HG02885 (cell line): ENCODE data around the gene ABCB11.
"Not testable (repeated sequence)": the region's sequence is repeated elsewhere in the genome, so short reads cannot be mapped to it uniquely, and the experiment has no call there.

Experiments used
- ATAC-seq: cut with Tn5 transposase; IDR thresholded peaks from one replicate; pipeline ENCODE4 v1.9.1; 2021; ENCODE audit warnings: mild to moderate bottlenecking; ENCODE audit not compliant: unreplicated experiment, poor library complexity

Gene ABCB11

DNA sequence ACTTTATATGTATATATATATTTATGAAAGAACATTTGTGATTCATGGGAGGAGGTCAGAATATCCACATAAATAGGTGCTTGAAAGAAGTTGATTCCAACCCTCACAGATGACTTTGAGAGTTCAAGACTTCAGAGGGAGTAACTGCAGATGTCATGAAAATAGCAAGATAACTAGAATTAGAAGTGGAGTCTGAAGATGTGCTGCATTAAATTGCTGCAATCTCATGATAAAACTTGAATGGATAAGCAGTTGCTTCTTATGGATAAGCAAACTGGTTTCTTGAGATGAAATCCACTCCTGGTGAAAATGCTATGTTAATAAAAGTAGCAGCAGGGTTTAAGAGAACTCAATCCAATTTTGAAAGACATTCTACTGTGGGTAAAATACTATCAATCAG is 89.8 kb downstream of the ABCB11 start:
- ATAC-seq = no peak

DNA sequence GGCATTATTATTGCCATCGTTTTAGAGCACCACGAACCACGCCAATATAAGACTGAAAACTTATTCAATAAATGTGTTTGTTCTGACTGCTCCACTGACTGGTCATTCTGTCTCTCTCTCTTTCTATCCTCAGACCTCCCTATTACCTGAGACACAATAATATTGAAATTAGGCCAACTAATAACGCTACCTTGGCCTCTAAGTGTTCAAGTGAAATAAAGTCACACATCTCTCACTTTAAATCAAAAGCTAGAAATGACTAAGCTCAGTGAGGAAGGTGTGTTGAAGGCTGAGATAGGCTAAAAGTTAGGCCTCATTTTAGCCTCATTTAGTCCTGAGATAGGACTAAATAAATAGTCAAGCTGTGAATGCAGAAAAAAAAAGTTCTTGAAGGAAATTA is 91.2 kb downstream of the ABCB11 start:
- peak; percentile 87 for ATAC-seq

DNA sequence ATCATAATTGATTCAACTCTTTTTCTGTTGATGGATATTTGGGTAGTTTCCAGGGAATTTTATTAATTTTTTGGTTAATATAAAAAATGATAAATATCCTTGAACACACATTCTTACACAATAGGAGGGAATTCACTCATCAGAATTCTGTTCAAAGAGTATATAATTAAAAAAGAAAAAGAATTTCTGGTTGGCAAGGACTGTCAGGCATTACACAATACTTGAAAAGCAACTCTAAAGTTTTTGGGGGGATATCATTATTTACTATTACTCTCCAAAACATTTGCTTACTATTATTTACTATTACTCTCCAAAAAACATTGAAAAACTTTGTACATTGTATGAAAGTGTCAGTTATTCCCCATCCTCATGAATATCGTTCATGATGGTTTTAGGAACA is 92.1 kb downstream of the ABCB11 start:
- ATAC-seq = no peak

DNA sequence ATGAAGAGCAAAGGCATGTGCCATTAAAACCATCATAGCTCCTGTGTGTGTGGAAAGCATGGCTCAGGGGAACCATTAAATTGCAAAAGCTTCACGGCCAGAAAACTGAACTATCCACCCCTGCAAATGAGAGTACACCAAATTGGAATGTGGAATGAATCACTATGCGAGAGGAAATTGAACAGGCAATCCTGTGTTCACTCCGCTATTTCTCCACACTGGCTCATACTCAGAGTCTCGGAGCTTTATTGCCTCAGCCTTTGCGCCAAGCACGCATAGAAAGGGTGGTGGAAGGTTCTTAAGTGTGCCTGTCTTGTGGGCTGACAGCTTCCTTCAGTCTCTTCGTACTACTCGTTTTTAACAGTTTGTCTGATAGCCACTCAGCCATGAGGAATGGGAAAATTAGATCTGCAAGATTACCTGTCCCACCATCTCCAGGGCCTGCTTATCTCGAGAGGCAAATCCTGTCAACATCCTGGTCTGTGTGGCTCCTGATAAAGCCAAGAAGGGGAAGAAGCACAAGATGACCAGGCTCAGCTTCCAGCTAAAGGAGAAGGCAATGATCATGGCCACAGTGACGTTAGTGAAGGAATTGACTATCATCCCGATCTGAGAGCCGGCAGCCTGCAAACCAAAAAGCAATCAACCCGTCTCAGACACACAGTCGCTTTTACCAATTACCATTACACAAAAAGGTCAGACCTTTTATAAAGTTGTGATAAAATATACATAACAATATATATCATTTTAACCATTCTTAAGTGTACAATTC is 95.1 kb downstream of the ABCB11 start:
- ATAC-seq = no peak

DNA sequence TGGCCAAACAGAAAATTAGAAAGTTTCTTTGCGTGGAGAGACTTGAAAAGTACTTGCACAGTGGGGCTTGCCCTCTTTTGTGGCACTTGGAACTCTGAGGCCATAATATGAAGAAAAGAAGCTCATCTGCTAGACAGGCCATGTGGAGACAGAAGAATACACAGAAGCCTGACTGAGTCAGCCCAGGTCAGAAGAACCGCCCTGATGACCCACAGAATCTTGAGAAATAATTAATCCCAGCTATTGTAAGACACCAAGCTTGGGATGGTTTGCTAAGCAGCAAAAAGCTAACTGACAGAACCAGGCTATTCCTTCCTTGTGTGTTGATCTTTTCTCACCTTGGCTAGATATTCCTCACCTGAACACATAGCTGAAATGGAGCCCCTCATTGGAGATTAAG is 96.3 kb downstream of the ABCB11 start:
- ATAC-seq = no peak

DNA sequence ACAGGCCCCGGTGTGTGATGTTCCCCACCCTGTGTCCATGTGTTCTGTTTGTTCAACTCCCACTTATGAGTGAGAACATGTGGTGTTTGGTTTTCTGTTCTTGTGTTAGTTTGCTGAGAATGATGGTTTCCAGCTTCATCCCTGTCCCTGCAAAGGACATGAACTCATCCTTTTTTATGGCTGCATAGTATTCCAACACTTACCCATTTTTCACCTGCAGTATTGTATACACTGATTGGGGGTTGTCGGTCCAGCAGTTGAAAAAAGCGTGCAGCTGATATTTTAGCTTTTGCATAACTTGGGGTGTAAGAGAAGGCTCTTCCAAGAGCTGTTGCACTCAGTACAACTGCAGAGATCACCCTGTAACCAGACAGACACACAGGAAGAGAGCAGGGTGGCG is 99.0 kb downstream of the ABCB11 start:
- ATAC-seq = not testable (repeated sequence)

DNA sequence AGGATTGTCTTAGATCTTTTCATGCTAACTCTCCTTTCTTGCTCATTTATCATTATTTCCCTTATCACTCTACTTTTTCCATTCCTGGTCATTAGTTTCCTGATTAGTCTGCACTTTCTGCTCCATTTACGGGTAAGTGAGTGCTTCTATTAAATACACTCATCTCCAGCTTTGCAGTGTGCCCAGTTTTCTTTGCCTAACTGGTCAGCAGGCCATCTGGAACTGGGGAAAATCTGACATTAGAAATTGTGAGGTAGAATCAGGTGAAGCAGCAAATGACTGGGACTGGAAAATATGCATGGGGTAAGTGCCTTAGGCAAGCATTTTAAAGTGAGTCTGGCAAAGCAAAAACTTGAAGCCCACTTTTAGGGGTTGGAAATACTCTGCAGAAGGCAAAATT is 100.9 kb downstream of the ABCB11 start:
- no peak for ATAC-seq

DNA sequence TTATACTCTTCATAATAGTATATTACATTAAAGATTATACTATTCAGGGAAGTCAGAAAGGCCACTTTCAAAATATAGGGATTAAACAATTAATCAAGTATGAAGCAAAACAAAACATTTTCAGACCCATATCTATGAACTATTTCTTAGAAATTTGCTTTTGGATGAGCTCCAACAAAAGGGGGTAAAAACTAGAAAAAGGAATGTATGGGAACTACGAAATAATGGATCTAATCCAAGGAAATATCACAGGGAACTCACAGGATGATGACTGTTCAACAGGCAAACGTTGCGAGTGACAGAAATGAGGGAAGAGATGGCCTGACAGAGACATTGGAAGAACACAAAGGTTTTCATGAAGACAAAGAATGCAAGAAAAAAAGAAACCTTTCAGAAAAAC is 102.1 kb downstream of the ABCB11 start:
- ATAC-seq = no peak

DNA sequence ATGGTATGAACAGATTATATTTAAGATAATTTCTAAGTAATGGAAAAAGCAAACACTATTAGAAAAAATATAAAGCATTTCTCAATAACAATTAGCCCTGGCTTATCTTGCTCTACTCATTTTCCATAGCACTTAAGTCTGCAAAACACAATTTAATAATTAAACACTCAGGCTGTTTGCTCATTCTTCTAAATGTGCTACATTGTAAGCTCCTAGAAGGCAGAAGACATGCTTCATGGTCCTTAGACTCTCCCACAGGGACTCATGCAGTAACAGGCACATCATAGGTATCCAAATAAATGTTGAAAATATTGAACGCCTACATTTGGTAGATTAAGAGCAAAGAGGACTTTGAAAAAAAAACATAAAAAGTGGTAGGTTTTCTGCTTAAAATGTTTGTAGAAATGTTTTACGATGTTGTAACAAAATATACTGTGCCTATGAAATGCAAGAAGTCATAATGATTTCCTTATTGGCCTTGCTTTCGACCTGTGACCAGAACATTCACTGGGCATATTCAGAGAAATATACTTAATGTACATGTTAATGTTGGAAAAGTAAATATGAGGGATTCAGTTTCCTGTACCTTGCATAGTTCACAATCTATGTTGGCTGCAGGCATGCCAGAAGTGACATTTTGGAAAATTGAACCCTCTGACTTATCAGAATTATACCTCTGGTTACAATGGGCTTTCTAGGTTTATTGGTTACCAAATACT is 102.9 kb downstream of the ABCB11 start:
- no peak for ATAC-seq

DNA sequence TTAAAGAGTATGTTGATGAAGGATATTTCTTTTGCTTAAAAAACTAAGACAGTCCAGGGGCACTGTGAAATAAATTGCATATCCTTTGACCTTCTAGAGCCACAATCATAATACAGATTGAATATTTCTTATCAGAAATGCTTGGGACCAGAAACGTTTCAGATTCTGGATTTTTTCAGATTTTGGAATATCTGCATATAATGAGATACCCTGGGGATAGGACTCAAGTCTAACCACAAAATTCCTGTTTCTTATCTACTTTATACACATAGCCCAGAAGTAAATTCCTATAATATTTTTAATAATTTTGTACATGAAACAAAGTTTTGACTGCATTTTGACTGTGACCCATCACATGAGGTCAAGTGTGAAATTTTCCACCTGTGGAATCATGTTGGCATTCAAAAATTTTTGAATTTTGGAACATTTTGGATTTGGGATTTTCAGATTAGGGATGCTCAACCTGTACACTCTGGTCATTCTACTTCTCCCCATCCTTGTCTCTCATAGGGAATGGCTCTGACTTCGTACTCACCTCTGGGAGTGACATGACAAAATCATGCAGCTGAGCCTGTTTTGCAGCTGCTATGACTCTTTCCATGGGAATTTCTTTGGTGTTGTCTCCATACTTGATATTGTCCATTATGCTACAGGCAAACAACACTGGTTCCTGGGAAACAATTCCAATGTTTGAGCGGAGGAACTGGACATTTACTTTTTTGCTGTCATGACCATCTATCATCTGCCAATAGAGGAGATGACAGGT is 104.3 kb downstream of the ABCB11 start:
- ATAC-seq = no peak

DNA sequence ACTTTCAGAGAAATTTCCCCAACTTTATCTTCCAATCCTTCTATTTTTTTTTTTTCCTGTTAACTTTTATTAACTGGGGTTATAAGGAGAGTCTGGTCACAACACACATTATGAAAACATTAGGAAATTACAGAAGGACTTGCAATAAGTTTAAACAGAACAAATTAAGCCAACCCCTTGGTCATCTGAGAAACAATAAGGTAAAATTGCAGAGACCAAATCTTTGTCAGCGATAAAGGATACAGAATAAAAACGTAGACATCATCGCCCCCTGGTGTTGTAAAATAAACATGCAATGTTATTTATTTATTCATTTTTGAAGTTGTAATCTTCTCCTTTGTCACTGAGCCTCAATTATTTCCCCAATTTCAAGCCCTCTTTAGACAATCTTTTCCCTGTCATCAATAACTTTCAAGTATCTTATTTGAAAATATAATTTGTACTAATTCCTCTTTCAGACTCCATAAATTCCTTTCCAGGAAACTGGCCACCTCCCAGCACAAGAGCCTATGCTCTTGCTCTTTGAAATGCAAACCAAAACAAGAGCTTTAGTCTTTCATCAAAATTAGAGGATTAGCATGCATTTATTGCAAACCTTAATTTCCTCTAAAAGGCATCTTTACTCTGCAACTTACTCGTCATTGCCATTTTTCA is 110.5 kb downstream of the ABCB11 start:
- no peak for ATAC-seq

DNA sequence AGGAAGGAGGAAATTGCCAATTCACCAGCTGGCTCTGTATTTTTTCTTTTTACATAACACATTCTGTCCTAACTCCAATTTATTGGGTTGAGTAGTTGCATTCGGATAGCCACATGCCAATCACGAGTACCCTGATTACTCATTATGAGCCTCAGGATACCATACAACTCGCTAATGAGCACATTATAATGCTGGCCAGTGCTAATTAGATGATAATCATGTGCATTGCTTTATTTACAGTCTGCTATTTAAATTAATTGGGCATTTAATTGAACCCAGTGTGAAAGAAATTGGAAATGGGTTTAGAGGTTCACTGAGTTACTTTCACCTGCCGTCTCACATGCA is 114.8 kb downstream of the ABCB11 start:
- no peak for ATAC-seq

DNA sequence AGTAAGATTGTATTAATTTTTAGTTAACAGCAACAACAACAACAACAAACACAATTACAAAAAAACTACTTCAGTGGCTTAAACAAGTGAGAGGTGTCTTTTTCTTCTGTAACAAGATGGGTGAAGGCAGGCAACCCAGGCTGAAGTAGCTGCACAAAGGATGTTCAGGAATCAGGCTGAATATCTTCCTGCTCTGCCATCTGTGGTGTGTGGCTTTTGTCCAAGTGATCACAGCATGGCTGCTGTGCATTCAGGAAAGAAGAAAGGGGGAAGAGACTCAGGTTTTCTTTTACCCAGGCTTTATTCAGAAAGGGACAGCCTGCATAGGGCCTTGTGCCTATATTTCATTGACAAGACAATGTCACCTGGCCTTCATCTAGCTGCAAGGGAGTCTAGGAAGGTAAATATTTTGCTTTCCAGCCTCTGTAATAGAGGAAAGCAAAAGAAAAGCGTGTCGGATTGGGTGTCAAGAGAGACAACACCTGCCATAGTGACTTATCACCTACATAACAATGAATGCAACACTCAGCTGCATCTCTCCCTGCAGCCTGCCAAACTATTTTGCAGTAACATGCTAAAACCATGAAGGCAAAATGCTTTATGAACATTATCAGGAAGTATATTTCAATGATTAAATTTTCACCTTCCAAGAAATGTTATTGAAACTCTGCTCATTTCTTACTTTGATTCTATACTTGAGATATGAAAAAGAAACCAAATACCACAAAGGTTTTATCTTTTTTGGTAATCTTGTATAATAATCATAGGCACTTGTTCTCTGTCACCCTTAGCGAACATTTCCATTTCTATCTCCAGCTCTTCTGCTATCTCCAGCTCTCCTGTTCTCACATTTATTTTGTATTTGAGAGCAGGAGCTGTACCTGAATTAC is 115.4 kb downstream of the ABCB11 start:
- ATAC-seq = no peak

DNA sequence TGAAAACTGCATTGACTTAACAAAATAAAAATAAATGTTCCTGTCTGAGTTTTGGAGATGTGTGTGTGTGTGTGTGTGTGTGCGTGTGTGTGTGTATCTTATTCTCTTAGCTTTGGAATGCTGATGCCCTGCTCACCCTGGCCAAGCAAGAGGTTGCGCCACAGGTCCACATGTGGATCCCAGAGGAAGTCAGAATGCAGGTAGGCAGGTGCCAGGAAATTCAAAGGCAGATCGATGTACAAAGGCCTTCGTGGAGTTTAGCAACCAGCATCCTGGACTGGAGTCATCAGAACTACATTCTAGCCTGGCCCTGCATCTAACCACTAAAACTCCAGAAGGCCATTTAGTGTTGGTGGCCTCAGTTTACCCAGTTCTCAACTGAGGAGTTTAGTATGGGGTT is 117.6 kb downstream of the ABCB11 start:
- no peak for ATAC-seq

DNA sequence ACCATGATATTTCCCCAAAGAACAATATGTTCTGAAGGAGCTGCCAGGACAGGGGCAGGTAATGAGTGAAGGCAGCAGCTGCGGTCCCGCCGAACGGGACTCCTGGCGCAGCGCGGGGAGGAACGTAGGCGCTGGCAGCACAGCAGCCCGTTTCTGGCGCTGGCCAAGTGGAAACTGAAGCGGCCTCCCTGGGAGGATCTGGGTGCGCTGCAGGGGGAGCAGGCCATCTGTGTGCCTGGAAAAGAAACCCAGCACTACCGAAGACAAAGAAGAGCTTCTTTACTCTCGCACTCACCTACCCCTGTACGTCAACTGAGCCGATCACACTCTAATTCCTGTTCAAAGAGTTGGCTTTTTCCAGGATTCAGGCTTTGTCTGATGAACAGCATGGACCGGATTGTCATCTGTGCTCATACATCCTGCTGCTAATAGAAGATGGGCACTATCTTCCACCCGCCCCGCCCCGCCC is 118.2 kb downstream of the ABCB11 start:
- no peak for ATAC-seq

DNA sequence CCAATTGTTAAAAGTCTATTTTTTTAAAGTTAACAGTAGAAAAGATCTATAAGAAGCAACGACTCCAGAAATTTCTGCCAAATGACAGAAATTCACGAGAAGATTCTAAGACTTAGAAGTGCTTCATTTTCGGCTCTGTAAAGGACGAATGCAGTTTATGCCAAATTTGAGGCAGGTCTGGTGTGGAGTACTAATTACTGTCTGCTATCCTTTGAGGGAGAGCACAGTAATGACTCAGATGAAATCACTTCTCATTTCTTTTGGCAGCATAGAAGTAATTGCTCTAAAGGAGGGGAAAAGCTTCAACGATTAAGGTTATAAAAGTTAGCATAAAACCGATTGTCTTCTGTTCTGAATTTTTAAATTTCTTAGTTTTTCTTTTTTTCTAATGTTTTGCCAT is 118.7 kb downstream of the ABCB11 start:
- ATAC-seq = no peak

DNA sequence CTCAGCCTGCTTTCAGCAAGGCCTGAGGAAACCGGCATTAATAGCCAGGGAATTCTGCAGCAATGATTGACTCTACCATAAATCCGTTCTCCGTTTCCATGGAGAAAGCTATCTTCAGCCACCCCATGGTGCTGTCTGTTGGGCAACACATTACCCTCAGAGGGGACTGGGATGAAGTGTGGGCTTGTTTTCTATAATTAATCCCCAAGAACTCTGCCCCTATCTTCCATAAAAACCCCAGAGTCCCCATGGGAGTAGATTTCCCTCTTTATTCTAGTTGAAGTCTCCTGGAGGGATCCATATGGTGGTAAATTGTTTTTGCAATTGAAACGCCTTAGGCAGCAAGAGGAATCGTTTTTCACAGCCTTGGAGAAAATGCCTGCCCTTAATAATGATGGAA is 120.8 kb downstream of the ABCB11 start:
- ATAC-seq = no peak

DNA sequence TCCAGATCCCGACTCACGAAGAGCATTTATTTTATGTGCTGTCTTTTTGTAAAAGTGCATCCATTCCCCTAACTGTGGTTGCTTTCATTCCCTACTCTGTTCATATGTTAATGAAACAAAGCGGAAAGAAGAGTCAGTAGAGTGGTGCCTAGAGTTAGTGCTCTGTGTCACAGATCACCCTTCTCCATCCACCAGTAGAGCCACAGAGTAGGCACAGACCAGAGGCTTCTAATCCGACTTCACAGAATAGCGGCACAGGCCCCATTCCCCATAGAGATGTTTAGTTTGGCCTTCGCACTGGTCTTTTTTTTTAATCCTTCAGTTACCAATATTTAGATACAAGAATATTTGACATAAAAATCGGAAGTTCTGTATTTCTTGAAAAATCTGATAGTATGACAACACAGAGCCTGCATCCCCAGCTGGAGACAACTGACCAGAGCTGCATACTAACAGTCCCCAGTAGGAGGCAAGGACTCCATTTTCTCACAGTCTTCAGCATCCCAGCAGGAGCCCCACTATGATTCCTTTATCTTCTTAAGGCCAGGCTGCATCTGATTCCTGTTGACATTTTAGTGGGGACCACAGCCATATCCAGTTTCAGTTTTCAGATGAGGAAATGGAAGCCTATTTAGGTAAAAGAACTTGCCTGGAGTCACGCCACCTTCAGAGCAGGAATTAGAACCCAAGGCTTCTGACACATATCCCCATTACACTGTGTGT is 123.0 kb downstream of the ABCB11 start:
- ATAC-seq = no peak

DNA sequence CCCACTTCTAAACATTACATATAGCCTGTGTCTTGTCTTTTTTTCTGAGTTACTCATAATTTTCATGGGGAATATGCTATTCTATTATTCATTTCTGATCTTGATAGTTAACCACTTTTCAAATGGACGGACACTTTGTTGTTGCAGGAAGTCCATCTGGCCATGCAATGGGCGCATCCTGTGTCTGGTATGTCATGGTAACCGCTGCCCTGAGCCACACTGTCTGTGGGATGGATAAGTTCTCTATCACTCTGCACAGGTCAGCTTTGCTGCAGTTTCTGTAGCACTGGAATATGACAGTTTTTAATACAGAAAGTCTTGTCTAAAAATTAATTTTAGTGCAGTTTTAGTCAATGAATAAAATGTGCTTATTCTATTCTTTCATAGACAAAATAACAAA is 126.8 kb downstream of the ABCB11 start:
- no peak for ATAC-seq
